ENCODE measurements around the gene DEXI. TPM values are rescaled to one million over a fixed set of nuclear protein-coding genes. Genes with fewer than 3 reads are reported as not detected.

The DEXI gene
- total and polyA plus RNA-seq, 2 donors (not counting 1 experiment from before 2014, with no cell fraction given), result 38.8 to 49.9 TPM

DNA sequence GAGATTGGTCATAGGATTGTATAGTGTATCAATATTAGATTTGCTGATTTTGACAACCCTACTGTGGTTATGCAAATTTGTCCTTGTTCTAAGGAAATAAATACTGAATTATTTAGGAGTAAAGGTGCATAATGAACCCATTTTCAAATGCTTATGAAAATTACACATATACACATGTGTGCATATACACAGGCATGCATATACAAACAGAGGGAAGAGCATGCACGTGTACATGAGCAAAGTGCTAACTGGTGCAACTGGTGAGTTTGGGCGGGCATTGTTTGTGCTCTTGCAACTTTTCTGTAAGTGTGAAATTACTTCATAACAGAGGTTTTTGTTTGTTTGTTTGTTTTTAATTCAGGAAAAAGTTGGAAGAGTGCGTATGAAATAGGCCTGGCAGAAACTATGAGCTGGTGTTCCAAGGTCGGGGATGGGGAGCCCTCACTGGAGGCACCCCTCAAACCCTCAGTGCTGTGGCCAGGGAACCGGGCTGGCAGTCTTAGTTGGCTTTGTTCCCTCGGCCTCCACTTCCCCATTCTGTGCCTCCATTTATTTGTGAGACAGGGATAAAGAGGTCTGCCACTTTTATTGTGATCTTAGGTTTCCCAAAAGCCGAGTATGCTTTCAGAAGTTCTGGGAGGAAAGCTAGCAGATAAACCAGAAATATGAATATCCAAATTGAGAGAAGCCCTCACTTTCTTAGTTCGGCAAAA, 5.8 kb downstream of the DEXI start:
- Histone ChIP-seq H3K27ac (ENCODE audit: insufficient read depth, low read length) (no peak overlapping the region), H3K4me2 (ENCODE audit: extremely low read depth, insufficient read depth, low read length) (no peak overlapping the region), H3K36me3 (ENCODE audit: control insufficient read depth, insufficient read depth, low read length) (no peaks in the 10 kb centered on the region), H3K9me3 (ENCODE audit: control insufficient read depth, insufficient read depth, low read depth, low read length) (no peaks in the 10 kb centered on the region), H2AFZ (ENCODE audit: low read length) (no peak overlapping the region), H3K4me1 (ENCODE audit: control insufficient read depth, extremely low read depth, insufficient read depth, low read length) (no peaks in the 10 kb centered on the region), H3K79me2 (ENCODE audit: control insufficient read depth, insufficient read depth, low read length) (peaks cover 32% of the 10 kb centered on the region), H3K27me3 (ENCODE audit: control insufficient read depth, insufficient read depth, low read length) (no peaks in the 10 kb centered on the region), H3K4me3 (replicated peaks in 1 of 4; ENCODE audit: control extremely low read depth in 1 of 4, insufficient read depth in 1 of 4, low read depth in 3 of 4, low read length in 4 of 4) (no peak overlapping the region), H3K9ac (ENCODE audit: insufficient read depth, low read length) (no peak overlapping the region), H4K20me1 (ENCODE audit: control insufficient read depth, extremely low read depth, insufficient read depth, low read length) (peaks cover 2% of the 10 kb centered on the region)
- DNase-seq (ENCODE audit: low read depth in 2 of 2), result no peak
- TF ChIP-seq, protein P1, sequence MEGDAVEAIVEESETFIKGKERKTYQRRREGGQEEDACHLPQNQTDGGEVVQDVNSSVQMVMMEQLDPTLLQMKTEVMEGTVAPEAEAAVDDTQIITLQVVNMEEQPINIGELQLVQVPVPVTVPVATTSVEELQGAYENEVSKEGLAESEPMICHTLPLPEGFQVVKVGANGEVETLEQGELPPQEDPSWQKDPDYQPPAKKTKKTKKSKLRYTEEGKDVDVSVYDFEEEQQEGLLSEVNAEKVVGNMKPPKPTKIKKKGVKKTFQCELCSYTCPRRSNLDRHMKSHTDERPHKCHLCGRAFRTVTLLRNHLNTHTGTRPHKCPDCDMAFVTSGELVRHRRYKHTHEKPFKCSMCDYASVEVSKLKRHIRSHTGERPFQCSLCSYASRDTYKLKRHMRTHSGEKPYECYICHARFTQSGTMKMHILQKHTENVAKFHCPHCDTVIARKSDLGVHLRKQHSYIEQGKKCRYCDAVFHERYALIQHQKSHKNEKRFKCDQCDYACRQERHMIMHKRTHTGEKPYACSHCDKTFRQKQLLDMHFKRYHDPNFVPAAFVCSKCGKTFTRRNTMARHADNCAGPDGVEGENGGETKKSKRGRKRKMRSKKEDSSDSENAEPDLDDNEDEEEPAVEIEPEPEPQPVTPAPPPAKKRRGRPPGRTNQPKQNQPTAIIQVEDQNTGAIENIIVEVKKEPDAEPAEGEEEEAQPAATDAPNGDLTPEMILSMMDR (conservative IDR thresholded peaks at IDR 0.05 in 1 of 2, IDR thresholded peaks at IDR 0.05 in 1 of 2; ENCODE audit: low read depth in 1 of 2, low read length in 2 of 2), result no peak
- TF ChIP-seq EZH2 (IDR thresholded peaks at IDR 0.05; ENCODE audit: low read length, missing control alignments), result no peak

DNA sequence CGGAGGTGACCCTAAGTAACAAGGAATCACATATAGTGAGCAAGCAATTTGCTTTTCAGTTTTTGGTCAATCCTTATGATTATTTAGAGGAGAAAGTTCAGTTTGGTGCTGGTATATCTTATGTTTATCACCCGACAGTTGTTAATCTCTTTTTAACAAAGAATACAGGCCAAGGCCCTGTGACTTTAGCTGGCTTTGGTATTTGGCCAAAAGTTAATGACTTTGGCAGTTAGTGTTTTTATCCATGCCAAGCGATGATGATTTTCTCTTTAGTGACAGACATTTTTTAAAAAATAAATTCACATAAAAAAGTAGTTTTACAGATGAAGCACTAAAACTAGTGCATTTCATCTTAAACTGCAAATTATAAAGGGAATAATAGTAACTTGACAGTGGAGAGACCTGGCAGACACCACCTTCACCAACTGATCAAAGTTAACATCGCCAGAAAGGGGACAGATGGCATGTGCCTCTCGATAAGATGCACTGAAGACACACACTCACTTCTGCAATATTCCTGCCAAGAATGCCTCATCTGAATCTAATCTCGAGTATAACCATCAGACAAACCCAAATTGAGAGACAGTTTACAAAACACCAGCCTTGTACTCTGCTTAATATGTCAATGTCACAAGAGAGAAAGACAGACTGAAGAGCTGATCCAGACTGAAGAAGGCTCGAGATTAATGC, 6.9 kb downstream of the DEXI start:
- Histone ChIP-seq H3K9ac (ENCODE audit: insufficient read depth, low read length) (no peak overlapping the region), H4K20me1 (ENCODE audit: control insufficient read depth, extremely low read depth, insufficient read depth, low read length) (no peaks in the 10 kb centered on the region), H3K4me3 (replicated peaks in 1 of 4; ENCODE audit: control extremely low read depth in 1 of 4, insufficient read depth in 1 of 4, low read depth in 3 of 4, low read length in 4 of 4) (no peak overlapping the region), H2AFZ (ENCODE audit: low read length) (no peak overlapping the region), H3K4me1 (ENCODE audit: control insufficient read depth, extremely low read depth, insufficient read depth, low read length) (no peaks in the 10 kb centered on the region), H3K79me2 (ENCODE audit: control insufficient read depth, insufficient read depth, low read length) (peaks cover 22% of the 10 kb centered on the region), H3K27me3 (ENCODE audit: control insufficient read depth, insufficient read depth, low read length) (no peaks in the 10 kb centered on the region), H3K4me2 (ENCODE audit: extremely low read depth, insufficient read depth, low read length) (no peak overlapping the region), H3K9me3 (ENCODE audit: control insufficient read depth, insufficient read depth, low read depth, low read length) (no peaks in the 10 kb centered on the region), H3K27ac (ENCODE audit: insufficient read depth, low read length) (no peak overlapping the region), H3K36me3 (ENCODE audit: control insufficient read depth, insufficient read depth, low read length) (peaks cover 3% of the 10 kb centered on the region)
- no peak for DNase-seq (ENCODE audit: low read depth in 2 of 2)
- no peak for TF ChIP-seq EZH2 (IDR thresholded peaks at IDR 0.05; ENCODE audit: low read length, missing control alignments)
- TF ChIP-seq, protein P1 (conservative IDR thresholded peaks at IDR 0.05 in 1 of 2, IDR thresholded peaks at IDR 0.05 in 1 of 2; ENCODE audit: low read depth in 1 of 2, low read length in 2 of 2), result no peak

DNA sequence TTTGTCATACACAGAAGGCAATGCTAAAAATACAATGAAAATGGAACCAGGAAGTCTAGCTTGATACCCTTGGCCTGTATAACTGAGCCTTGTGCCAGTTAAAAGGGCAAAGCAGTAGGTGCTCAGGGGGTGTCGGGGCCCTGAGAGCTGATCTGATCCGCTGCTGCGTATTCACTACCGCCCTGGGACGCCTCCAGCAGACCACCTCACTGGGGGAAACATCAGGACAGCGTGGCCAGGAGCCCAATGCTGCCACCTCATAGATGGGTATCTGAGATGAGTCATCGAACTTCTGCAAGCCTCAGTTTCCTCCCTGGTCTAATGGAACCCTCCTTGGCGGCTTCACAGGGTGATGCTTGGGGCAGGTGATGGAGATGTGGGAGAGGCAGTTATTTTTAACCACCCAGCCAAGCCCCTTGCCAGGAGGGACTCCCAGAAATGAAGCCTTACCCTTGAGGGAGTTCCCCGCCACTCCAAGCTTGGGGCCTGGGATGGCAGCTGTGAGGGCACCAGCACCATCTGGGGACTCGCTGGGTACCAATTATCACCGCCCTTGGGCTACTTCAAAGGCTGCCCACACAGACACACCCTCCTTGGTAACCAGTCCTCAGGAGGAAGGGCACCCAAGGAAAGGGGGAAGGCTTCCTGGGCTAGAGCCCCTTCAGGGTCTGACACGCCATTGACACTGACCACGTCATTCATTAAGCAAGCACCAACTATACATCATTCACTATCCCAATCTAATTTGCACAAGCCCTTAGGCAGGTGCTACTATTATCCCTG, 7.8 kb downstream of the DEXI start:
- DNase-seq (ENCODE audit: low read depth in 2 of 2), result no peak
- Histone ChIP-seq H2AFZ (ENCODE audit: low read length) (no peak overlapping the region), H4K20me1 (ENCODE audit: control insufficient read depth, extremely low read depth, insufficient read depth, low read length) (no peaks in the 10 kb centered on the region), H3K4me2 (ENCODE audit: extremely low read depth, insufficient read depth, low read length) (no peak overlapping the region), H3K79me2 (ENCODE audit: control insufficient read depth, insufficient read depth, low read length) (peaks cover 13% of the 10 kb centered on the region), H3K36me3 (ENCODE audit: control insufficient read depth, insufficient read depth, low read length) (peaks cover 3% of the 10 kb centered on the region), H3K4me1 (ENCODE audit: control insufficient read depth, extremely low read depth, insufficient read depth, low read length) (no peaks in the 10 kb centered on the region), H3K4me3 (replicated peaks in 1 of 4; ENCODE audit: control extremely low read depth in 1 of 4, insufficient read depth in 1 of 4, low read depth in 3 of 4, low read length in 4 of 4) (no peak overlapping the region), H3K27ac (ENCODE audit: insufficient read depth, low read length) (no peak overlapping the region), H3K27me3 (ENCODE audit: control insufficient read depth, insufficient read depth, low read length) (no peaks in the 10 kb centered on the region), H3K9me3 (ENCODE audit: control insufficient read depth, insufficient read depth, low read depth, low read length) (no peaks in the 10 kb centered on the region), H3K9ac (ENCODE audit: insufficient read depth, low read length) (no peak overlapping the region)
- no peak for TF ChIP-seq EZH2 (IDR thresholded peaks at IDR 0.05; ENCODE audit: low read length, missing control alignments)
- TF ChIP-seq, protein P1 (conservative IDR thresholded peaks at IDR 0.05 in 1 of 2, IDR thresholded peaks at IDR 0.05 in 1 of 2; ENCODE audit: low read depth in 1 of 2, low read length in 2 of 2), result no peak
